ENCODE results near the gene ADARB2. TPM values are rescaled to one million over a fixed set of nuclear protein-coding genes. Genes with fewer than 3 reads are reported as not detected.

The ADARB2 gene
- total RNA-seq, 1 donor from 2014 or later = 0.11 TPM

- no peak overlapping the region for H3K27ac ChIP-seq (replicated peaks)
- no peaks in the 10 kb centered on the region for H3K9me3 ChIP-seq (replicated peaks)
- H3K27me3 ChIP-seq (ENCODE audit: low read depth) = peaks cover 13% of the 10 kb centered on the region
- DNase-seq = no peak
- no peak overlapping the region for H3K4me3 ChIP-seq
- no peaks in the 10 kb centered on the region for H3K36me3 ChIP-seq
- intact Hi-C loops (cut with micrococcal nuclease) = no loop called here
- no peaks in the 10 kb centered on the region for H3K4me1 ChIP-seq
- no peak for TF ChIP-seq CTCF (IDR thresholded peaks at IDR 0.05; ENCODE audit: borderline replicate concordance)
These were observed 72.9 kb downstream of the ADARB2 start for GRCh38 chr10:1664333-1664964.

GRCh38 chr10:1663226-1663625 is 74.1 kb downstream of the ADARB2 start:
- no peak for TF ChIP-seq CTCF (IDR thresholded peaks at IDR 0.05; ENCODE audit: borderline replicate concordance)
- H3K27ac ChIP-seq (replicated peaks) = no peak overlapping the region
- no peak for DNase-seq
- intact Hi-C loops (cut with micrococcal nuclease) = no loop called here
- H3K36me3 ChIP-seq = no peaks in the 10 kb centered on the region
- no peak overlapping the region for H3K4me3 ChIP-seq
- no peaks in the 10 kb centered on the region for H3K4me1 ChIP-seq
- H3K9me3 ChIP-seq (replicated peaks) = no peaks in the 10 kb centered on the region
- H3K27me3 ChIP-seq (ENCODE audit: low read depth) = peaks cover 12% of the 10 kb centered on the region

GRCh38 chr10:1662438-1663025 is 74.8 kb downstream of the ADARB2 start:
- Histone ChIP-seq H3K27ac (replicated peaks) (no peak overlapping the region), H3K9me3 (replicated peaks) (no peaks in the 10 kb centered on the region), H3K4me1 (no peaks in the 10 kb centered on the region), H3K27me3 (ENCODE audit: low read depth) (peaks cover 19% of the 10 kb centered on the region), H3K36me3 (no peaks in the 10 kb centered on the region), H3K4me3 (no peak overlapping the region)
- DNase-seq = no peak
- TF ChIP-seq CTCF (IDR thresholded peaks at IDR 0.05; ENCODE audit: borderline replicate concordance) = no peak
- intact Hi-C loops (cut with micrococcal nuclease) = no loop called here

- Histone ChIP-seq H3K36me3 (no peaks in the 10 kb centered on the region), H3K9me3 (replicated peaks) (no peaks in the 10 kb centered on the region), H3K4me1 (no peaks in the 10 kb centered on the region), H3K27me3 (ENCODE audit: low read depth) (peaks cover 21% of the 10 kb centered on the region), H3K4me3 (no peak overlapping the region), H3K27ac (replicated peaks) (no peak overlapping the region)
- intact Hi-C loops (cut with micrococcal nuclease) = no loop called here
- TF ChIP-seq CTCF (IDR thresholded peaks at IDR 0.05; ENCODE audit: borderline replicate concordance) = no peak
- no peak for DNase-seq
These were observed 75.4 kb downstream of the ADARB2 start for GRCh38 chr10:1661859-1662437.

GRCh38 chr10:1661416-1661815 is 75.9 kb downstream of the ADARB2 start:
- intact Hi-C loops (cut with micrococcal nuclease) = no loop called here

More at GRCh38 chr10:1661416-1661815, 75.9 kb downstream of the ADARB2 start:
- H3K4me3 ChIP-seq = no peak overlapping the region
- no peak overlapping the region for H3K27ac ChIP-seq (replicated peaks)
- DNase-seq = no peak
- peaks cover 23% of the 10 kb centered on the region for H3K27me3 ChIP-seq (ENCODE audit: low read depth)
- TF ChIP-seq CTCF (IDR thresholded peaks at IDR 0.05; ENCODE audit: borderline replicate concordance) = no peak
- no peaks in the 10 kb centered on the region for H3K4me1 ChIP-seq
- H3K36me3 ChIP-seq = no peaks in the 10 kb centered on the region
- H3K9me3 ChIP-seq (replicated peaks) = no peaks in the 10 kb centered on the region

All from left ventricle myocardium inferior (tissue), 1 donor.